HG02970 (cell line): ENCODE data around the gene ARID5A.
"Not testable (repeated sequence)": the region's sequence is repeated elsewhere in the genome, so short reads cannot be mapped to it uniquely, and the experiment has no call there.

Experiments used
- ATAC-seq: cut with Tn5 transposase; IDR thresholded peaks from one replicate; pipeline ENCODE4 v1.9.1; 2021; ENCODE audit warnings: mild to moderate bottlenecking, moderate library complexity, moderate number of reproducible peaks; ENCODE audit not compliant: unreplicated experiment, low FRiP score

The ARID5A gene

DNA sequence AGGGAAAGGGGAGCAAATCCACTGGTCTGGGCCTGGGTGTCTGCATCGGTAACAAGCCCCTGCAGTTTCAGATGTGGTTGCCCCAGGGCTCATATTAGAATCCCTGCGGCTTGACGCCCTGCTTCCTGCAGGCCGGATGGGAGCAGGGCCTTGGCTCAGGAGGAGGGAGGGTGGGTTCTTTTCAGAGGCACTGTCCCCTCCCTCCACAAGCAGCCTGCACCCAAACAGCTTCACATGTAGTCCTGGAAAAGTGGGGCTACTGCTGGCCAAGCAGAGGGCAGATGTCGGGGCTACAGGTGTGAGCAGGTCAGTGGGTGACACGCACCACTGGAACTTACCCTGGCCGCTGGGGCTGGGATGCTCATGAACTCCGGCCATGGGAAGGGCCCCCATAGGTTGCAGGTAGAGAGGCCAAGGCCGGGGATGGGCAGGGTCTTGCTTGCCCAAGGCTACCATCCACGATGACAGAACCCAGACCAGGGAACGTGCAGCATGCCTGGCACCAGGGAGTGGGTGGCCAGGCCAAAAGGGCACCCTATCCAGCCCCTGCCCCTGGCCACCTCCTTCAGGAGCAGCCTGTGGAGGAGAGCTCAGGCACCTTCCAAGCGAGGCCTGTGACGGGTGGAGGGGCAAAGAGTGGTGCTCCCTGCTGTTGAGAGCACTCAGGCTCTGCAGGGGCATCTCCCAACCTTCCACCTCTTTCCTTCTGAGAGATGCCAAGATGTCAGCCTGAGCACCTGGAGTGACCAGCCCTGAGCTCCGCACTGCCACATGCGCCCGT is 16.8 kb downstream of the ARID5A start:
- no peak for ATAC-seq

DNA sequence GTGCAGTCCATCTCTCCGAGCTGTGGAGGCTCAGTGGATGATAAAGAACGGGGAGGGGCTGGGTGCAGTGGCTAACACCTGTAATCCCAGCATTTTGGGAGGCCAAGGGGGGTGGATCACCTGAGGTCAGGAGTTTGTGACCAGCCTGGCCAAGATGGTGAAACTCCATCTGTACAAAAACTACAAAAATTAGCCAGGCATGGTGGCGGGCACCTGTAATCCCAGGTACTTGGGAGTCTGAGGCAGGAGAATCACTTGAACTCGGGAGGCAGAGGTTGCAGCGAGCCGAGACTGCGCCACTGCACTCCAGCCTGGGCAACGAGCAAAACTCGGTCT is 17.4 kb downstream of the ARID5A start:
- not testable (repeated sequence) for ATAC-seq

DNA sequence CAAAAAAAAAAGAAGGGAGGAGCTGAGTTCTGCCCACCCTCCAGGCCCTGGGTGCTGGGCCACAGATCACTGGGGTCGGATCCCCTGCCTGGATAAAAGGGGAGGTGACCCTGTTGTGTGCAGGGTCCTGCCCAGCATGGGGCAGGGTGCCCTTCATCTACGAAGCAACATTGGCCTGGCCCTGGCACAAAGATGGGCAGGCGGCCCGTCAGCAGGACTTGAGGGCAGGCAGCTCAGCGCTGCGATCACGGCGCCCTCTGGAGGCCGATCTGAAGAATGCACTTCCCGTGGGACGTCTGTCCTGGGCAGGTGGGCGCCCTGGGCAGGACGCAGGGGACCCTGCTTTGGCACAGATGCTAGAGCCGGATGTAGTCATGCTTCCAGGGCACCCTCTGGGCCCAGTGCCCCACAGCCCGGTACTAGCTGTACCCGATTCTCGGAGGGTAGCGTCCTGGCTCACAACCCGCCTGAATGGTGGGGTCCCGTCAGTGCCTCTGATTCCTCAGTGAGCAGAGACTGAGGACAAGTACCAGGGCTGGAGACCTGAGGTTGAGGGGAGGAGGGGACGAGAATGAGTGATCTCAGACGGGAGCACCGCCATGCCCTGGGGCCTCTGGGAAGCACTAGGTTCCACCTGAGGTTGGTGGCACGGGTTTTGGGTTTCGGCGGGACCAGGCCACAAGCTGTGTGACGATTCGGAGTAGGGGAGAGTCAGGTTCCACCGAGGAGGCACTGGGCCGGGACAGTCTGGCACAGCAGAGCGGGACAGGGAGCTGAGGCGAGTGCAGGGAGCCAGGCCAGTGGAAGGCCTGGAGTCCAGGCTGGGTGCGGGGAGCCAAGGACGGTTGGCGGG is 18.0 kb downstream of the ARID5A start:
- peak; percentile 55 for ATAC-seq

DNA sequence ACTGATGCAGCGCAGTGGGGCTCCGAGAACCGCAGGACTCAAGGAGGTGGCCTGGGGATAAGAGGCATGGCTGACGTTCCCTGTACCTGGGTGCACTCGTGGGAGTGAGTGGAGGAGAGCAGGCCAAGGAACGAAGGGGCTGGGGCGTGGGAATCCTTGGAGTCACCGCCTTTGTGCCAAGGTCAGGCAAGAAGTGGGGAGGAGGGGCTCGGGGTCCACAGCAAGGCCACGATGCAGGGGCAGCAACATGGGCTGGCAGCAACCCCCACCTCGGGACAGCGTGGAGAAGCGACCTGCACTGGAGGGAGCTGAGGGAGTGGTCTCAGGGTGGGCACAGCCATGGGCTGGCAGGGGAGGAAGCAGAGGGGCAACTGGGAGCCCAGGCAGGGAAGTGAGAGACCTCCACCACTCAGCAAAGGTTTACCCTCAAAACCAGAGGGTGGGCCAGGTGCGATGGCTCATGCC is 18.6 kb downstream of the ARID5A start:
- ATAC-seq = no peak

DNA sequence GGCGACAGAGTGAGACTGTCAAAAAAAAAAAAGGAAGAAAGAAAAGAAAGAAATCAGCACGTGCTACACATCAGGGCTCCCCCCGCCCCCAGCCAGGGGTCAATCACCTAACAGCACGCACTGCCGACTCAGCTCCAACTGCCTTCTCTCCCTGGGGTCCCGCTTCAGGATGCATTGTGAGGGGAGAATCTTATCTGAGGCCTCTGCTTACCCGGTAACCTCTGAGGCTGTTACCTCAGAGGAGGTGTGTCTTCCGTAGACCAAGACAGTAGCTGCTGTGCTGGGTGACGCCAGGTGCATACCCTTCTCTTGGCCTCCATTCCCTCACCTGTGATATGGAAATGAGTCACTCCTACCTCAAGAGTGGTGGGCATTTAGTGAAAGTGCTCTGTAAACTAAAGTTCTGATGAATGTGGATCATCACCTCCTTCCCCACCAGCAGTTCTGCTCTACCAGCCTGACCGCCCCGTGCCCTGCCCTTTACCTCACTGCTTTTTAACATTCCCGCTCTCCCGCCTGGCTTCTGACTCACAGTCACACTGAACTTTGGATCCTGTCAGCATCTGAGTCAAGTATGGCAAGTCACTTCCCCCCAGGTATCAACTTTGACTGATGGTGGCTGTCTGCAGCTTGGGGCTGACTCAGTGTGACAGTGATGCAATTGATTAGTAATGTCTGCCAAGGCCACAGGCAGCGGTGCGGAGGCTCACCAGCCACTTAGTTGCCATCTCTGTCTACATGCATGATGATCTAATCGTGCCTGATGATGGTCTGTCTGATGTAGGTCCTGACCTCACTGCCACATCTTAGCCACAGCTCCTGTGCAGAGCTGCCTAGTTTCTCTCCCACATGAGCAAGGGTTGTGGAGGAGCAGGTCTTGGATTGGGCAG is 20.1 kb downstream of the ARID5A start:
- no peak for ATAC-seq

DNA sequence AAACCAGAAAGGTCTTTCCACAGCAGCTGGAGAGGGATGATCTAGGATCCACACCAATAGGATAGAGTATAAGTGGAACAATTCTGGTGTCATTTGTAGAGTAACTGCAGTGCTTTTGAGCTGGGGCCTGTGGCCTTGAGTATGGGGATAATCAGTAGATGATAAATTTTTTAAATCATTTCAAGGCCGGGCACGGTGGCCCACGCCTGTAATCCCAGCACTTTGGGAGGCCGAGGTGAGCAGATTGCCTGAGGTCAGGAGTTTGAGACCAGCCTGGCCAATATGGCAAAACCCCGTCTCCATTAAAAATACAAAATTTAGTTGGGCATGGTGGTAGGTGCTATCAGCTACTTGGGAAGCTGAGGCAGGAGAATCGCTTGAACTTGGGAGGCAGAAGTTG is 20.9 kb downstream of the ARID5A start:
- ATAC-seq = not testable (repeated sequence)

DNA sequence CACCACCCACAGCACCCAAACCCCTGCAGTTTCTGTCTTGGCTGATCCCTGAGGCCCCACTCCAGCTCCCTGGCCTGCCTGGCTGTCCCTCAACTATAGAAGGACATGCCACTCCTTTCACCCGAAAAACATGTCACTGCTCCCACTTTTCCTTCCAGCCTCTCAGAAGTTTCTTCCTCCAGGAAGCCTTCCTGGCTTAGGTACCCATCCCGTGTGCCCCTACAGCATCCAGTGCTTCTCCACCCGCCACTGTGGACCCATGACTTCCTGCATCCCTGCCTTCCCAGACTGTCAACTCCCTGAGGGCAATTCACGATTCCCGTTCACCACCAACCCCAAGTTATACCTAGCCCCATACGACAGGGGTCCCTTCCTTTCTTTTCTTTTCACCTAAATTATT is 21.5 kb downstream of the ARID5A start:
- ATAC-seq = no peak

DNA sequence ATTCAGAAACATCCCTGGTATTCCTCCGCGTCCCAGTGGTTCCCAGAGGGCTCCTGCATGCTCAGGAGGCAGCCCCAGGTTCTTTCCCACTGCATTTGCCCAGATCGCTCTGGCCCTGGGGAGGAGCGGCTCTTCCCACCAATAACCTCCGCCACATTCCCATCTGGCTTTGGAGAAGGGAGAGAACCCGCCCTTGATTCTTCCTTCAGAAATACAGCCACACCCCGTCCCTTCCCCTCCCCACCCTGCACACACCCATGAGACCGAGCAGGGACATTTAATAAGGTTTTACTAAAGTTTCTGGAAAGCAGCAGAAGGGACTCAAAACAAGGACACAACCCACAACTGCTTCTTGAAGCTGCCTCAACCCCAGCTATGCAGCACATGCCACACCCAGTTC is 21.9 kb downstream of the ARID5A start:
- ATAC-seq = no peak

DNA sequence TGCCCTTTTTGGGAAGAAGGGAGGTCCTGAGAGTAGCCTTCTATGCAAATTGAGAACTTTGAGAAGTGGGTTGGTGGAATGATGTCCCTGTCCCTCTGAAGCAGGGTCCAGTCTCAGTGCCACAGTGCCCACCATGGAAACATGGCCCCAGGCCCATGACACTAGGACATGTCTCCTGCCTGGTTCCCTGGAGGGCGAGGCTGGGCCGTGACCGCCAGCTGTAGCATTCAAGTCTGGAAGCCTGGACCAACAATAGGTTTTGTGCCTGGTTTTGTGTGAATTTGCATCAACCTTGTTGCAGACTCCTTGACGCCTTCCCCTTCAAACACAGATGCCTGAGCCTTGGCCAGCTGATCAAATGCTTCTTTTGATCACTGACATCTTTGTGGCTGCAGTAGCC is 27.5 kb downstream of the ARID5A start:
- ATAC-seq = no peak

DNA sequence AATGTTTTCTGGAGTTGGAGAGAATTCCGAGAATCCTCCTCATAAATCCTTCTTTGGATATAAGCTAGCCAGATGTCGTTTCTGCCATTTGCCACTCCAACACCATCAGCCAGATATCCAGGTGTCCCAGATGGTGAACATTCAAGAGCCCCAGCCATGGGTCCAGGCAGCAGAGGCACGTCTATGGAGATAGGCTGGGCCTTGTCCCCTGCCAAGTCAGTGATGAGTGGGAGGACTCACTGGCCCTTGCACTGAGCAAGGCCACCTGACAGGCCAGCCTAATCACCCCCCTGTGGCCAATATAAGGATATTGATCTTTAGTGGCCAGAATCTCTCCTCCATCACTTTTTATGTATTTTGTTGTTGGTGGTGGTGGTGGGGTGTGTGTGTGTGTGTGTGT is 28.0 kb downstream of the ARID5A start:
- no peak for ATAC-seq

DNA sequence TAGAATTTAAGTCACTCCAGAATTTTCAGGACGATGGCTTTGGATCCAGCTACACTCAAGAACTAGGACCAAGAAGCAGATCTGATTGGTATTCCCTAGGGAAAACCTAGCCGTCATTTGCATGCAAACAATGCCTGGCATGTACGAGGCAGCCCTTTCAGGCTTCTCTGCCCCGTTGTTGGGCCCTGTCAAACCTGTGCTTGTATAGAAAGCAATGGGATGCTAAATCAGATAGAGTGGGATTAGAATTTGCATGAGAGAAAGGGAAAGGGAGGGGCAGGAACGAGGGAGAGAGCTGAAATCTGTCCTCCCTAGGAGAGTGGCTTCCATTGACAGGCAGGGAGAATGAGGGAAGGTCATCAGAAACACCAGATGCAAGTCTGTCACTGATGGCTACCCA is 28.6 kb downstream of the ARID5A start:
- no peak for ATAC-seq

DNA sequence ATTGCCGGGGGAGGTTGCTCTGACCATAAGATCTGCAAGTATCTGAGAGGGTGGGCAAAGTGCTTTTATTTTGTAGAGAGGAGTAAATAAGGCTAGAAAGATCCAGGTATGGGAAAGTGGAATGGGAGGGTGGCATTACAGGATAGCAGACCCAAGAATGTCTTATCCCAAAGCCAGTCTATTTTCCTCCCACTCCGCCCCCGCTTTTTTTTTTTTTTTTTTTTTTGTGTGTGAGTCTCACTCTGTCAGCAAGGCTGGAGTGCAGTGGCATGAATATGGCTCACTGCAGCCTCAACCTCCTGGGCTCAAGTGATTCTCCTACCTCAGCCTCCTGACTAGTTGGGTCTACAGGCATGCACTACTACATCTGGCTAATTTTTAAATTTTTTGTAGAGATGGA is 31.5 kb downstream of the ARID5A start:
- no peak for ATAC-seq

DNA sequence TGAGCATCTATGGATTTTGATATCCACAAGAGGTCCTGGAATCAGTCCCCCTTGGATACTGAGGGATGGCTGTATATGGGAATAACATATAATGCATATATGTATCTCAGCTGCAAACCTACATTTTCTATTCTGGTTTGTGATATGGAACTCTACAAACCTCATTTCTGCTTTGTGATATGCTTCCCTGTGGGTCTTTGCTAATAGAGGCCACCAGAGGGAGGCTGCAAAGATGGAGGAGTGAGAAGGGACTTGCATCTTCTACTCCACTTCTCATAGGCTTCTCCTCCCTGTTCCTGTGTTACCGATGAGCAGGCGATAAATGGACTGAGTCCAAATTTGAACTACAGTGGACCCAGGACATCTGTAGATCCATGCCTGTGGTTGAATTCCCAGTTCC is 37.8 kb downstream of the ARID5A start:
- no peak for ATAC-seq

DNA sequence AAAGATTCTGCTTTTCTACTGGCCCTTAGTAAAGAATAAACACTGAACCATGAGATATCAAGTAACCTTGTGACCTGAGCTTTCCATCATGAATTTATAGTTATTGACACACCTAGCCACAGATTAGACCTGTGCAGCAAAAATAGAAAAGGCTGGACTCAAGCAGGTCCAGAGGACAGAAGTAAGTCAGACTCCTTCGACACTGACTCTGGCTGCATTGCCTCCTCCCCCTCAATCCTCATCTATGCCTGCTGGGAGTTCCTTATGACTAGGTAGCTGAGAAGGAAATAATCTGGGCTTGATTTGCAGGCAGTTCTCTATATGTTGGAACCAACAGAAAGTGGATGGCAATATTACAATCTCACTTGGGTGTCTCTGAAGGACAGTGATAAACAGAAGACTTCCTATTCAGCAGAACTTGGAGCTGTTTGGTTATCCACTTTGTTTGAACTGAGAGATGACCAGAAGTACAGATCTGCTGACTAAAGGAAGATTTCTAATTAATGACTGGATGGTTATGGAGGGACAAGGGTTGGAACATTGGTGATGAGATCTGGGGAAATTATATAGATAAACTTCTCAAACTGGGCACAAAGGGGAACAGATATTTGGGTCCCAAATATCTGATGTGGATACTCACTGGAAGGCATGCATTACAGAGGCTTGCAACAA is 39.4 kb downstream of the ARID5A start:
- ATAC-seq = no peak

DNA sequence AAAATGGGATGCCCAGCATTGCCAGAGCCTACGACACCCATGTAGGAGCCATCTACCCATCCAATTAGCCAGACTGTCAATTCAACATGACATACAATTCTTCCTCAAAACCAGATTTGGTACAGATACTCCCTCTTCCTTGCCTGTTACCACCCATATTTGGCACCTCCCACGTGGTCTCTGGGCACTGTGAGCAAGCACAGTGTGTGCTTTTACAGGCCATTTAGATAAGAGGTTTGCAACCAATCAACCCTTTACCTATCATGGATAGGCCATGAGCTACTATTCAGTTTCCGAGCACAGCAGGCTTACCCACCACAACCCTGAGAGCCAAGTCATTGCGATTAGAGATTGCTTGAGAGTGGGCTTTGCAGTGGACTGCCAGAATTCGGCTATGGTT is 40.9 kb downstream of the ARID5A start:
- no peak for ATAC-seq

DNA sequence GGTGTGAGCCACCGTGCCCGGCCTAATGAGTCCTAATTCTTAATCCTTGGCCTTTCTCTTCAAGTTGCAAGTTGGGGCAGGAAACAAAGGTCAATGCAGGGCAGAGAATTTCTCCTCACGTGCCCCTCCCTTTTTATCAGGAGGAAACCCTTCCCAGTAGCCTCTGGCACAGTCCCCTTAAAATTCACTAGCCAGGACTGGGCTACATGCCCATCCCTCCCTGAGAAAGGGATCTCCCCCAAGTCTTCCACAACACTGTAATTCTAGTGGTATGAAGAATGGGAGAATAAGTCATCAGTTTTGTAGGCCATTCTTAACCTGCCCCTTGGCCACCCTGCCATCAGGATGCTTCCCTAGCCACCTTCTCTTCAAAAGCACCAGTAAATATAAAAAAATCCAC is 42.2 kb downstream of the ARID5A start:
- ATAC-seq = no peak

DNA sequence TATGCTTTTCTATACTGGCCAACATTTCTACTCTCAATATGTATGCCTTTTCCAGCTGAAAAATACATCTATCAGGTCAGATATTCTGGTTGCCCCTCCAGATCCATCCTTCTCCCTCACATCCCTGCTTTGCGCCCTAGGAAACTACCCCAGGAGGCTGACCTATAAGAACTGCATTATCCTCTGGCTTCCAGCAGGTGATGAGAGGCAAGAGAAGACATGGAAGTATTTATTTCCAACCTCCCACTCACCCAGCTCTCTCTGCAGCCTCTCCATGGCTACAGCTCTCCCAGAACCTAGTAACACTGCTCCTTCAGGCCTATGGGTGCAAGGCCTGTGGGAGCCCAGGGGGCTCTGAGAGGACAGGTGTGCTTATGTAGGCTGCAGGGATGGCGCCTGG is 42.9 kb downstream of the ARID5A start:
- no peak for ATAC-seq

DNA sequence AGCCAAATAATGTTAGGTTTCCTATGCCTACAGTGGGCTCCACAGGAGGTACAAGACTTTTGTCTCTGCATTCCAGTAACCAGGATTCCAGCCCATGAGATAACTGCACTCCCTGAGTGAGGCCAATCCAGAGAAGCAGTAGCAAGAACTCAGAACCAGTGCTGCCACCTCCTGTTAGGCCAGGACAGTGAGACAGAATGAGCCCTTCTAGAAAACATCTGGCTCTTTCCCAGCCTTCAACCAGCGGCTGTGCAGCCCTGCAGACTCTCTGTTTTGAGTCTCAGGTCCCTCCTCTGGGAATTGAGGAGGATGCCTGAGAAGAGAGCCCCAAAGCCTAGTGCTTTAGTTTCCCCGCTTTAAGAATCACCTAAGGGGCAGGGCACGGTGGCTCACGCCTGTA is 44.2 kb downstream of the ARID5A start:
- ATAC-seq = no peak

DNA sequence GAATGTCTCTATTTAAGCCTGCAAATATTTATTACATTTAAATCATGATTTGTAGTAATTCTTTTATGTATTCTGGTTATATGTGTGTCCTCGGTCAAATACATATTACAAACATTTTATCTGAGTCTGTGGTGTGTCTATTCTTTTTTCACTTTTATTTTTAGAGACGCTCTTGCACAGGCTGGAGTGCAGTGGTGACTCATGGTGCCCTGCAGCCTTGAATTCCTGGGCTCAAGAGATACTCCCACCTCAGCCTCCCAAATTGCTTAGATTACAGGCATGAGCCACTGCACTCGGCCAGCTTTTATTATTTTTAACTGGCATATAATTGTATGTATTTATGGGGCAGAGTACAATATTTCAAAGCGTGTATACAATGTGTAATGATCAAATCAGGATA is 47.5 kb downstream of the ARID5A start:
- ATAC-seq = no peak

DNA sequence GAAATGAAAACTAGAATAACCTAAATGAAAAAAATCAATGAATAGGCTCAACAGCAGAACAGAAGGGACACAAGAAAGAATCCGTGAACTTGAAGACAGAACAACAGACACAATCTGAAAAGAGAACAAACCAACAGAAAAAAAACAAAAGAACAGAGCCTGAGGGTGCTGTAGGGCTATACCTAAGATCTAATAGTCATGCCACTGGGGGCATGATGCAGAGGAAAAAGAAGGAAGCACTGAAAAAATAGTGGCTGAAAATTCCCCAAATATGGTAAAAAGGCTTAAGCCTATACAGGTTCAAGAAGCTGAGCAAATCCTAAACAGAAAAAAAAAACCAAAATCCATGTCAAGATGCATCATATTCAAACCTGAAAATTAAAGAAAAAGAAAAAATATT is 51.3 kb downstream of the ARID5A start:
- ATAC-seq = no peak
